Stimulated activated CD4-positive, alpha-beta T cell treated with anti-CD3 and anti-CD28 coated beads, TNF-alpha, amount 100 ng/mL, for 4 hours (primary cell): ENCODE measurements around the gene GEMIN7.
A peak's percentile ranks its signal among the peaks of the same experiment; 100 is the strongest.
"Not testable (repeated sequence)": the region's sequence is repeated elsewhere in the genome, so short reads cannot be mapped to it uniquely, and the experiment has no call there.

Experiments used
- DNase-seq, 3 experiments: peaks; one replicate each; pipeline ENCODE4 v3.0.0-alpha.2; 2020; ENCODE audit warnings: low read depth in 3 of 3

The GEMIN7 gene

DNA sequence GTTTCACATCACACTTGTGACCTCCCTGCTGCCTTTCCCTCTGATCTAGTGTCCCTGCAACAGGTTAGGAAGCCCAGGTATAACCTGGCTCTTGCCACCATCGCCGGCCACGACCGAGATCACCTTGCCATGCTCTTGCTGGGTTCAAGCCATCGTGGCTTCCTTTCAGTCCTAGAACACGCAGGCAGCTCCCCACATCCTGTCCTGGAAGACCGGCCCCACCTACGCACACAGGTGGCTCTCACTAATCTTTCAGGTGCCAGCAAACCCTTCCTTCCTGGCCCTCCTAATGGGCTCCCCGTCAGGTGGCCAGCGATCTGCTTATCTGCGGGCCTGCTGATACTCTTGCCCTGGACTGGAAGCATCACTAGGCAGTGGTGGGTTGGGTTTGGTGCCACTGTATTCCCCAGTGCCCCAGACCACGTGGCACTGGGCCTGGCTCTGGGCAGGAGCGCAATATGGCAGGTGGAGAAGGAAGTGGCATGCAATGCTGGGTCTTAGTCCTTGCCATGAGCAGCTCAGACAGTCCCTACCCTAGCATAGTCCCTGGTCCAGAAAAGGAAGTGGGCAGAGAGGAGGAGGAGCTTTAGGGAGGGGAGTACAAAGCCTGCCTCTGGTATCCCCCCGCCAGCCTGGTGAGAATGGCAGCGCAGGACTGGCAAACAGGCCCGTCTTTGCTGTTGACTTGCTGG, 25.7 kb downstream of the GEMIN7 start:
- no peak for DNase-seq

DNA sequence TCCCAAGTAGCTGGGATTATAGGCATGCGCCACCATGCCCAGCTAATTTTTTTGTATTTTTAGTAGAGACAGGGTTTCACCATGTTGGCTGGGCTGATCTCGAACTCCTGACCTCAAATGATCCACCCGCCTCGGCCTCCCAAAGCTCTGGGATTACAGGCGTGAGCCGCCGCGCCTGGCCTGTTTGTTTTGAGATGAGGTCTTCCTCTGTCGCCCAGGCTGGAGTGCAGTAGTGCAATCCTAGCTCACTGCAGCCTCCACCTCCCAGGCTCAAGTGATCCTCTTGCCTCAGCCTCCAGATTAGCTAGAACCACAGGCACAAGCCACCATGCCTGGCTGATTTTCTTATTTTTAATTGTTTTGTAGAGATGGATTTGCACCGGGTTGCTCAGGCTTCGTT, 27.3 kb downstream of the GEMIN7 start:
- not testable (repeated sequence) for DNase-seq

DNA sequence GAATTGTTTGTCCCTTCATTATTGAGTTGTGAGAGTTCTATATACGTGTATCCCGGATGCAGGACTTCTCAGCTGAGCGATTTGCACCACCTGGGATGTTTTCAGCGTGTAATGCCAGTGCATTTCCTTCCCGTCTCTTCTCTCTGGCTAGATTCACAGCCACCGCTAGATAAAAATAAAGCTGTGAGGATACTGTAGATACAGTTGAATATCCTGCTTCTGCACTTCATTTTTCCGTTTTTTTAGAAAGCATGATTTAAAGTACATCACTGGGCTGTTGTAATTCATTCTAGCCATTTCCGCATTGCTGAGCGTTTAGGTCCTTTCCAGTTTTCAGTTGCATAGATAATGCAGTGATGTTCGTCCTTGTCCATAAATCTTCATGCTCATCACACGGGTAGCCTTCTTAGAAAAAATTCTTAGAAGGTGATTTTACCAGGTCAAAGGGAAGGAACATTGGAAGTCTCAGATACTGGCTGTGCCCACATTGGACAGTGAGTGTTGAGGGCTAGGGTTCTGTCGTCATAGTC, 28.6 kb downstream of the GEMIN7 start:
- DNase-seq, result no peak

DNA sequence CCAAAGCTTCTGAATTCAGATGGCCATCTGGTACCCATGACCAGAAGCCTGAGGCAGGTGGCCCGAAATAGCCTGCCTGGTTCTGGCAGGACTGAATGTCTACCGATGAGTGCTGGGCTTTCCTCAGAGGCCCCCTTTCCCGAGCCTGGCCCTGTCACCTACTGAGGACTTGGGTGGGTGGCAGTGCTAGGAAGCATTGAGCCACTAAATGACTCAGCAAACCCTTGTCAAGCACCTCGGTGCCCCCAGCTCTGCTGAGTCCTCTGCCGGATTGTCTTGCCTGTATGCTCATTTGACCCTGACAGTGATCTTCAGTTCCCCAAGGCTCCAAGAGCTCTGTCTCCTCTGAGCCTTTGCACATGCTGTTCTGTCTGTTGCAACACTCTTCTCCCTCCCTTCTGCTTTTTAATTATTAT, 31.8 kb downstream of the GEMIN7 start:
- DNase-seq, result no peak

DNA sequence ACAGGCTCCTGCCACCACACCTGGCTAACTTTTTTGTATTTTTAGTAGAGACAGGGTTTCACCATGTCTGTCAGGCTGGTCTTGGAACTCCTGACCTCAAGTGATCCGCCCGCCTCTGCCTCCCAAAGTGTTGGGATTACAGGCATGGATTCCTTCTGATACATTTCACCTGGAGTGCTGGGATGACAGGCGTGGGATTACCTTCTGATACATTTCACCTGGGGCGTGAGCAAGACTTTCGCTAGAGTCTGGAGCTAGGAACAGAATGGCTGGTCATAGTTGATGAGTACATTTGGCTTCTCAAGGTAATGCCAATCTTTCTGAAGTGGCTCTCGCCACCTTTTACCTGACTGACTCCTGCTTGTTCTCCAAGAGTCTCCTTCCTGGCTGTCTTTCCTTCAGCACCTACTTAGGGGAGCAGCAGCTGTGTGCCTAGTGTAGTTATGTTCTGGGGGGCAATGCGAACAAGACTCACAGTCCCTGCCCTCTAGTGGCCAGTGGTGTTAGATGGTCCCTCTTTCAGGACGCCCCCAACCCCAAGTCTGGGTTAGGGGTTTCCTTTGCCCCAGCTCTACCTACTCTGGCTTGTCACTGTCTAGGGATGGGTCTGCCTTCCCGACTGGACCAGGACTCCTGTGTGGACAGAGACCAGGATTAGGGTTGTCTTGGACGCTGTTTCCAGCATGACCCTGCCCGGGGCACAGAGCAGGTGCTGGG, 33.2 kb downstream of the GEMIN7 start:
- DNase-seq, result no peak

DNA sequence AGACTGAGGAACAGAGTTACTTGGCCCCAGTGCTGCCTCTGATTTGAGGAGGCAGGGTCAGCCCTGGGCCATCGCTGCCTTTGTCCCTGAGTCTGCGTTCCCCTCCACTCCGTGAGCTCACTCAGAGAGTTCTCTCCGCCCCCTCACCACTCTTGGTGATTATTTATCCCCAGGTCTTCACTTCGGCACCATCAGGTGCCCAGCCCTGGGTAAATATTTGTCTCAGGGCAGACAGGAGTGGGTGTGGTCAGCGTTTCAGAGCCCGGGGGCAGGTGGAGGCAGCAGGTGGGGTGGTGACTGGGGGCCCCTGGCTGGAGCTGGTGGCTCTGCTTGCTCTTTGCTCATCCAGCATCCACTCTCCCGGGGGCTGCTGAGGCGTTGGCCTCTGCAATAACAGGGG, 34.6 kb downstream of the GEMIN7 start:
- no peak for DNase-seq

DNA sequence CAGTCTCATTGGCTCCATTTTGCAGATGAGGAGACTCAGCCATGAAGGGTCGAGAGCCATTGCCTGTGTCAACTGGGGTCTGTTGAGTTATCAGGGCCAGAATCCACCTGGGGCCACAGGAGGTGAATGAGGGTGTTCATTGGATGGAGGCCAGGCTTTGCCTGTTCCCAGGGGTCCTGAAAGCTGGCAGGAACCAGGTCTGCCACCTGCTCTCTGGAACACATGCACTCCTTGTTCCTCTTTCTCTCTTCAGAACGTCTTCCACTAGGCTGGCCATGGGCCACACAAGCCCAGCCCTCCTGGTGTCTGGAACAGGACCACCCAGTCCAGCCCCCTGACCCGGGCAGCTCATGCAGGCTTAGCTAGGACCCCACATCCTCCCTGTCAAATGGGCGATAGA, 35.1 kb downstream of the GEMIN7 start:
- DNase-seq, result no peak

DNA sequence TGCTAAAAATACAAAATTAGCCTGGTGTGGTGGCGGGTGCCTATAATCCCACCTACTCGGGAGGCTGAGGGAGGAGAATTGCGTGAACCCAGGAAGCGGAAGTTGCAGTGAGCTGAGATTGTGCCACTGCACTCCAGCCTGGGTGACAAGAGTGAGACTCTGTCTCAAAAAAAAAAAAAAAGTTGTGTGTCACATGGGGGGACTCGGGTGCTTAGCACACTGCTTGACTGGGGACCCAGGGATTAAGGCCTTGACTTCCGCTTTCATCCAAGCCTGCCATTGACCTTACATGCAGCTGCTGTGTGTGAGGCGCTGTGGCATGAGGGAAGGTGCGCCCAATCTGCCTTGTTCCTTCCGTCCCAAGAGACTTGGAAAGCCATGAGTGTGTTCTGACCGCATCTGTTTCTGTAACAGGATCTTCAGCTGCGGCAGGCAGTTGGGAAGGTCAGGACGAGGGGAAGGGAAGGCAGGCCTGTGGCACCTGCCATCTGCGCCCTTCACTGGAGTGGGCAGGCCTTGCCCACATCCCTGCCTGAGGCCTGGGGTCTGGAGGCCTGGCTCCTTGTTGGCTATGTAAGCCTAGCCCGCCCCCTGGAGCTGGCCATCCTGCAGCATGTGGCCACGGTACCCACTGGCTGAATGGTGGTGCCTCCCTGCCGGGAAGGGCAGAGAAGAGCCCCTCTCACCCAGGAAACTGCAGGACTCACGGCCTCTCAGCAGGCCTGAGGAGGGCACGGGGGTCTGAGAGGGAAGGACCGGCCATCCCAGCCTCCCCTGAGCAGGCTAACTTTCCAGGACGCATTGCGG, 37.0 kb downstream of the GEMIN7 start:
- DNase-seq, result no peak

DNA sequence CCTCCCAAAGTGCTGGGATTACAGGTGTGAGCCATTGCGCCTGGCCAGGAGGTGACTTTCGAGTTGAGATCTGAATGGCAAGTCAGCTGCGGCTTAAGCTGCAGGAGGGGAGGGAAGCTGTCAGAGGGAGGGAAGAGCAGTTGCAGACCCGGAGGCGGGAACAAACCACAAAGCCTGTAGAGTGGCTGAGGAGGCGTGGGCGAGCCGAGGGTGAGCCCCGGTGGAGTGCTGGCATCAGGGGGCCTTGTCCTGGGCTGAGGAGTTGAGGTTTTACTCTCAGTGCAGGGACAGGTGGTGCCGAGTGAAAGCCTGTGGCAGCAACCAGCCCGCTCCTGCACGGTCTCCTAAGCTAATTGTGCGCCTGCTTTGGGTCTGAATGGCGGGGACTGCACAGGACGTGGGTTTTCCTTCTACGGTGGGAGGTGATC, 38.1 kb downstream of the GEMIN7 start:
- DNase-seq, result peak; percentile 28 to 39 (median 38)

DNA sequence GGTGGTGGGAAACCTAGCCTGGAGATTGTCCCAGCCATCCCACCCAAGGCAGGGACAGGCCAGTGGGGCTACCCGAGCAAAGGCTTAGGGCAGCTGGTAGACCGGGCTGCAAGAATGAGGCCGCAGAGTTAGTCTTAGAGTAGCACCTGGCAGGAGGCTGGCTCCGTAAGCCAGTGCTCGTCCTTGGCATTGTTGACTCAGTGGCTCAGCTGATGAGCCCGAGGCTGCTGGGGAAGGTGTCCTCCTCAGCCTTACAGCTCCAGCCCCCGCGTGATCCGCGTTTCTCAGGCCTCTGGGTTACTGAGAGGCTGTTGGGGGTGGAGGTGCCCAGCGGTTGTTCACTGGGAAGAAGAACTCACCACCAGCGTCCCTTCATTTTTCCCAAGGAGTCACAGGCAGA, 38.6 kb downstream of the GEMIN7 start:
- no peak for DNase-seq

DNA sequence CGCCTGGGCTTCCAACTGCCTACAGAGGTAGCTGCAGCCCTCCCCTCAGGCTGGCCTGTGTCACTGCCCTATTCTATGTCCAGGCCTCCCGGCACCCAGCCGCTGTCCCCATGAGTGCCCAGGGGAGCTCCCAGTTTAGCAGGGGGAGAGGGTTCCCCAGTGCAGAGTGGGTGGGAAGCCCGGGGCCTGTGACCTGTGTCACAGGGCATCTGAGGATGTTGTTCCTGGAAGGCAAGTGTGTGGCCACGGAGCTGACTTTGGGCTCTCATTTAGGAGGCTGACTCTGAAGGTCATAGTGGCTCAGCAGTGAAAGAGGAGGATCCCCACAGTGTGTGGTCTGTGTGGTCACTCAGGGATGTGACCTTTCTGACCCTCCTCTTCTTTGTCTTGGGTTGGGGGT, 39.0 kb downstream of the GEMIN7 start:
- no peak for DNase-seq

DNA sequence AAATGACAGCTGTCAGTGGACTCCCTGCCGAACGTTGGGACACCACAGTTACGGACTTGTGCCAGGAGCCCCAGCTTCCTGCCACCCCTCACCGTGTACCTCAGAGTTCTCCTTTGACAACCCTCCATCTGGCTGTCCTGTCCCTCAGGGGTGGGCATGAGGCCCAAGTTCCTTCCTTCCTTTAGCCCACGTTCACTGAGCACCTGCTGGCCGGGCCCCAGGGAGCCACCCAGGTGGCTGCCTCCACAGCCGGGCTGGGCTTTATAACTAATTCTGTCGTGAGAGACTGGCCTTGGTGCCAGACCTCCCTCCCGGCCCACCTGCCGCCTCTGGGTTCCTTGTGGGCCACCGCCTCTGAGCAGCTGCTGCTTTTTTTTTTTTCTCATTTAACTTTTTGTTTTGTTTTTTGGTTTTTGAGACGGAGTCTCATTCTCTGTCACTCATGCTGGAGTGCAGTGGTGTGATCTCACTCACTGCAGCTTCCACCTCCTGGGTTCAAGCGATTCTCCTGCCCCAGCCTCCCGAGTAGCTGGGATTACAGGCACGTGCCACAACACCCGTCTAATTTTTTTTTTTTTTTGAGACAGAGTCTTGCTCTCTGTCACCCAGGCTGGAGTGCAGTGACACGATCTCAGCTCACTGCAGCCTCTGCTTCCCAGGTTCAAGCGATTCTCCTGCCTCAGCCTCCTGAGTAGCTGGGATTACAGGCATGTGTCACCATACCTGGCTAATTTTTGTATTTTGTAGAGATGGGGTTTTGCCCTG, 39.7 kb downstream of the GEMIN7 start:
- DNase-seq, result not testable (repeated sequence)

DNA sequence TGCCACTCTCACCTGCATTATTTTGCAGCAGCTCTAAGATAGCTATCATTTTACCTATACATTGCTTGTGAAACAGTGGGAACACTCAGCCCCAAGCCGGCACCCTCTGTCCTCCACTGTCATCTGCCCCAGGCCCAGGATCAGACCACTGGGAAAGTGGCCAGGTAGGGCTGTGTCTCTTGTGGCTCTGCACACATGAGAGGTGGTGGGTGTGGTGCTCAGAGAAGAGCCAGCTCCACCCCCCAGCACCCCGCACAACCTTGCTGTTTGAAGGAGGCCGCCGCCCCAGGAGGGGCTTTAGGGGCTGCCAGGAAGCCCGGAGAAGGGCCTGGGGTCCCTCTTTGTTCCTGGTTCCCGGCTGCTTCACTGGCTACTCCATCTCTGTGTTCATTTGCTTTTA, 40.5 kb downstream of the GEMIN7 start:
- DNase-seq, result no peak

DNA sequence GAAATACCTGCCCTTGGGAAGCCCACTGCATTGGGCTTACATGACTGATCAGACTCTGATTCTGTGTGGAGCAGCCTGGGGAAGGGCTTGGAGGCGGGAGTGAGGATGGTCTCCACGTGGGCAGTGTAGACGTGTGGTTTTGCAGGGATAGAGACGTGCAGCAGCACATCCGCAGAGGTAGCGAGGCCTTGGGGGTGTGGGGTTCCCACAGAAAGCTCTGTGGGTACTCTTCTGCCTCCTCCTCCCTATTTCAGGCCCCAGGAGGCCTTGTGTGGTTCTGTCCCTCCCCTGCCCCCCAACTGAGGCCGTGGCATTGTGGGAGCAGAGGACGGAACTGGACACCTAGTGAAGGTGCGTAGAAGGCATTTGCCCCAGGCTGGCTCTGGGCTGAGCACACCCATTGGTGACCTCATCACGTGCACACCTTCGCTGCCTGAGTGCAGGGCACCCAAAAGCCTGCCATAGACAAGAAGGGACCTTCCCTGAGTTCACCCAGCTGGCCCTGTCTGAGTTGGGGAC, 42.8 kb downstream of the GEMIN7 start:
- no peak for DNase-seq

DNA sequence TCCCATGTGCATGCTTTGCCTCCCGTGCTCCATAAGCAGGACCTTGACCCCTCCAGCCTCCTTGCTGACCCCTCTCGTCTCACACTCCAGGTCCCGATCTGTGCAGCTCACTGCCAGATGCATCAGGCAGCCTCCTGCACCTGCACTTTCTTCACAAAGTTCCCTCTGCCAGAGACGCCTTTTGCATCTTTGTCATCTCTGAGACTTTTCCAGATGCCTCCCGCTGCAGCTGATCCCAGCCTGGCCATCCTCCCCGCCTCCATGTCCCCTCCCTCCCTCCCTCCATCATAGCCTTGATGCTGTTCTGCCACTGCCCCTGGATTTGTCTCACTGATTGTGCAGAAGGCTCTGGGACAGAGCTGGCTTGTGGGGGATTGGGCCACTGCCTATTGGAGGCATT, 43.8 kb downstream of the GEMIN7 start:
- no peak for DNase-seq

DNA sequence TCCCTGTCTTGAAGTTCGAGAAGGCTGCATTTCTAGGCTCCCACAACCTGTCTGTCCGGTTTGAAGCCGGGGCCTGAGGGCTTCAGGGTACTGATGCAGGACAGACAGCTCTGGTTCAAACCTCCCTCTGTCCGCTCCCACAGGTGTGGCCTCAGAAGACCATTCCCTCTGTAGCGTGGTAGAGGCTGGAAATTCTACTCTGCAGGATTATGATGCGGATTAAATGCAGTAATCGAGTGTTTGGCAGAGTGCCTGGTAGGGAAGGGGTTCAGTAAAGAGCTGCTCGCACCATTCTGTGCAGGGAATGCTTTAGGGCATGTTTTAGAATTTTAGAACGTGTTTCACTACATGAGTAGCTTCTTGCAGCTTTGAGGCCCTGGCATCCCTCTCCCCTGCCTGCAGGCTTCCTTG, 44.4 kb downstream of the GEMIN7 start:
- no peak for DNase-seq

DNA sequence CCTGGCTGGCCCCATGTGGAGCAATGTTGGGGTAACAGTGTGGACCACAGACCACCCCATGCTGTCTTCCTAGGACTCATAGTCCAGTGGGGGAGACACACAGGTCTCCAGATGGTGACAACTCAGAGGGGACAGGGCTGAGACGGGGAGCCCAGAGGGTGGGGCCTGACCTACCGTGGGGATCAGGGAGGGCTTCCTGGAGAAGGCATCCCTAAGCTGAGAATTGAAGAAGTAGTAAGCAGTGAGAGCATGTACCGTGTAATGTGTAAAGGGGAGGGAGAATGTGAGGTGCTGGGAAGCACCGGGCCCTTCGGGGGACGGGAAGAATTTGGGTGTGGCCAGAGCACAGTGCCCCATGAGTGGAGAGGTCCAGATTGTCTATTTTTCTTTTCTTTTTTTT, 45.0 kb downstream of the GEMIN7 start:
- no peak for DNase-seq

DNA sequence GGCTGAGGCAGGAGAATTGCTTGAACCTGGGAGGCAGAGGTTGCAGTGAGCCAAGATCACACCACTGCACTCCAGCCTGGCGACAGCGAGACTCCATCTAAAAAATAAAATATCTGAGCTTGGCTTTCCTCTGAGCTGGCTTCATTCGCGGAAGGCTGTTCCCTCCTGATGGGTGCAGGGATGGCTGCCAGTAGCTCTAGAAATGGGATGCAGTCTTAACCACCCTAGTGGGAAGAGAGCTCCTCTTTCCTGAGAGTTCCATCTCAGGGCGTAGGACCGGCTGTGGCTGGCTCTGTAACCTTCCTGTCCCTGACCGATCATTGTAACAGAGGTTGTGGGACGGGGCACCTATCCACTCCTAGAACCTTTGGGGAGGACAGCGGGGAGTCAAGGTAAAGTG, 46.3 kb downstream of the GEMIN7 start:
- DNase-seq, result no peak

DNA sequence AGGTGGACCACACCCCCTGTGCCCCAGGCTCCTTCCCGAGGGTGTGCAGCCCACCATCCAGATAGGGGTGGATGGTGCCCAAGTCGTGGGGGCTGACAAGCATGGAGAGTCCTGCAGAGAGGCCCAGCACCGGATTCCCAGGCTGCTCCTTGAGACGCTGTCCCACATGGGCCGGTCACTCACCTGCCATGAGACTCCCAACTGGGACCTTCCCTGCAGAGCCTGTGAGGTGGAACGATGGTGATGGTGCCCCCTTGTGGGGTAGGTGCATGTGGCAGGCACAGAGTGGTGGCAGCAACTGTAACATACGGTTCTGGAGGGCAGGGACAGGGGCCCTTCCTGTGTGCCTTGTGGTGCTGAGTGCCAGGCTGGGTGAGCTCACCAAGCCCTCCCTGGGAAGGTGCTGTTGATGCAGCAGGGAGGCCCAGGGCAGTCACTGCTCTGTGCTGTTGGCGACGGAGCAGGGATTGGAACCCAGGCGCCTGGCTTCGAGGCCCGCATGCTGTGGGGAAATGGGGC, 47.0 kb downstream of the GEMIN7 start:
- DNase-seq, result peak; percentile 35 to 49 (median 38)

DNA sequence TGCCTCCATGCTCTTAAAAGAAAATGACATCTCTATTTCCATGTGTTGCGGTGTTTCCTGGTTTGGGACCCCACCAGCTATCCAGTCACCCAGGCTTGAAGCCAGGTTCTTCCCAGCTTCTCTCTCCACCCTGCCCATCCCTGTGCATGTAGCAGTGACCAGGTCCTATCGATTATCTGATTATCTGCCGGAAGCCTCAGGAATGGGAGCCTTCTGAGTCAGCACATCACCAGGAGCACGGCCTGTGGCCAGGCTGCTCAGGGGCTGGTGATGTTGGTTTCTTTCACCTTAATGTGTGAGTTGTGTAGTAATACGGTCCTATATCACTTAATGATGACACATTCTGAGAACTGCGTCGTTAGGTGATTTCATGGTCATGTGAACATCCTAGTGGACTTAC, 47.6 kb downstream of the GEMIN7 start:
- no peak for DNase-seq

DNA sequence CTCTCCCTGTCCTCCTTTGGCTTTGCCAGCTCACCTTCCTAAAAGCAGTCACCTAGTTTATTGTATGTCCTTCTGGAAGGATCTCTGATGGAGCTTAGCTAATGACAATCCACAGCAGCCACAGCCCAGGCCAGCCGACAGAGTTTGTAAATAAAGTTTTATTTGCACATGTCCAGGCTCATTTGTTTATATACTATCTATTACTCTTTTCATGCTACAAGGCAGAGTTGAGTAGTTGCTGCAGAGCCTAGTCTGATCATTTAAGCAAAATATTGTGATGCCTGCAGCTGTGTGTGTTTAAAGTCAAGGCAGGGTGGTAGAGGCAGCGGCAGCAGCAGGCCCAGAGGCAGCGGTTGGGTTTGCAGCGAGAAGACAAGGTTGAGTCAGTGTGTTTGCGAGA, 49.1 kb downstream of the GEMIN7 start:
- DNase-seq, result no peak
